GM12878 (cell line): Measurements from ENCODE around the gene CAMK2N2. TPM values are rescaled to one million over a fixed set of nuclear protein-coding genes. Genes with fewer than 3 reads are reported as not detected.

Experiments
- ATAC-seq: fragments of 200-7000 bp; cut with Tn5 transposase; 3 replicates; pipeline ENCODE4 v1.9.1; 2020; ENCODE audit warnings: mild to moderate bottlenecking, moderate library complexity
- BruUV-seq: library from RNA; stranded (reverse); fragments of 400-500 nt; replicated peaks from 2 replicates; lab custom pipeline; 2021; lab: Mats Ljungman, UMichigan
- CTCF ChIA-PET: fragments of 300-600 bp; sonication (Branson Sonifier 250); formaldehyde crosslinking; extraction: SDS; loops from one replicate; lab custom pipeline; 2021; ENCODE audit warnings: inconsistent platforms; lab: Yijun Ruan, JAX
- POLR2A ChIA-PET: fragments of 350-600 bp; formaldehyde crosslinking; extraction: SDS; loops from one replicate; lab custom pipeline; 2021; ENCODE audit warnings: inconsistent platforms; lab: Charles Lee
- RAD21 ChIA-PET: fragments of 300-600 bp; sonication (Branson Sonifier 250); formaldehyde crosslinking; loops from one replicate; lab custom pipeline; 2023; ENCODE audit warnings: antibody characterized with exemption; ENCODE audit not compliant: unreplicated experiment; lab: Charles Lee
- SMC1A ChIA-PET: fragments of 300-600 bp; sonication (Branson Sonifier 250); formaldehyde crosslinking; loops from one replicate; lab custom pipeline; 2023; ENCODE audit not compliant: unreplicated experiment, uncharacterized antibody; lab: Charles Lee
- DNase-seq: peaks from one replicate; pipeline ENCODE4 v3.0.0-alpha.2; 2011; ENCODE audit warnings: low read depth, low spot score
- FAIRE-seq: peaks from 3 replicates; lab custom pipeline; 2011; peaks lifted over from hg19 to GRCh38; lab: Jason Lieb, UNC
- H2AFZ ChIP-seq: 2 replicates; pipeline ENCODE4 v1.6.0; 2011; ENCODE audit warnings: low read depth, low read length, control low read depth; ENCODE audit not compliant: control insufficient read depth
- H3K27ac ChIP-seq: 2 replicates; pipeline ENCODE4 v1.5.1; 2011; ENCODE audit warnings: control low read depth; ENCODE audit not compliant: control insufficient read depth, insufficient read depth
- H3K27me3 ChIP-seq, 2 experiments: replicated peaks in 1 of 2; 2 replicates each; pipeline versions ENCODE4 v1.6.0 to v1.6.1; 2011; ENCODE audit warnings: low read length in 1 of 2; ENCODE audit not compliant: control insufficient read depth in 2 of 2, insufficient read depth in 2 of 2
- H3K36me3 ChIP-seq, 2 experiments: 2 replicates each; pipeline ENCODE4 v1.5.1; 2011; ENCODE audit warnings: low read length in 1 of 2; ENCODE audit not compliant: control insufficient read depth in 2 of 2, insufficient read depth in 2 of 2
- H3K4me1 ChIP-seq: 2 replicates; pipeline ENCODE4 v1.6.1; 2011; ENCODE audit warnings: mild to moderate bottlenecking, low read length, moderate library complexity, mixed read lengths; ENCODE audit not compliant: control insufficient read depth, insufficient read depth
- H3K4me2 ChIP-seq: 2 replicates; pipeline ENCODE4 v1.6.0; 2011; ENCODE audit warnings: control low read depth; ENCODE audit not compliant: control insufficient read depth, insufficient read depth
- H3K4me3 ChIP-seq: fragments of 200-600 bp; sonication (generic); 2 replicates; pipeline ENCODE4 v1.5.1; 2016
- H3K79me2 ChIP-seq: 2 replicates; pipeline ENCODE4 v1.6.0; 2011; ENCODE audit warnings: low read length; ENCODE audit not compliant: control insufficient read depth, insufficient read depth
- H3K9ac ChIP-seq: 2 replicates; pipeline ENCODE4 v1.8.0; 2011; ENCODE audit warnings: low read length, control low read depth, mixed read lengths; ENCODE audit not compliant: control insufficient read depth, insufficient read depth
- H3K9me3 ChIP-seq: replicated peaks from 3 replicates; pipeline ENCODE4 v1.5.1; 2011; ENCODE audit warnings: mild to moderate bottlenecking, low read length; ENCODE audit not compliant: control insufficient read depth, insufficient read depth
- H4K20me1 ChIP-seq: 2 replicates; pipeline ENCODE4 v1.6.0; 2011; ENCODE audit not compliant: control insufficient read depth, insufficient read depth
- MTA2 ChIP-seq: fragments of 450-650 bp; IDR thresholded peaks from 2 replicates; pipeline ENCODE4 v1.6.1; 2016; ENCODE audit warnings: low read depth, mild to moderate bottlenecking, moderate library complexity
- SUZ12 ChIP-seq: fragments of 200-600 bp; sonication (generic); IDR thresholded peaks from one replicate; pipeline ENCODE4 v1.6.1; 2018; ENCODE audit warnings: antibody characterized with exemption, mild to moderate bottlenecking; ENCODE audit not compliant: unreplicated experiment
- WGBS: methylation state at CpG from one replicate; pipeline ENCODE4 v1.1.6; 2016; ENCODE audit warnings: low lambda C conversion rate; ENCODE audit not compliant: insufficient replicate concordance, insufficient coverage; ENCODE audit errors: missing lambda C conversion rate; 5-methylcytosine and 5-hydroxymethylcytosine counted together
- in situ Hi-C: fragments of 300-500 bp; cut with MboI; formaldehyde crosslinking; loops from 9 replicates; pipeline ENCODE4 v1.14.3; 2018; ENCODE audit warnings: mixed read lengths
- intact Hi-C: fragments of 100-400 bp; cut with micrococcal nuclease; formaldehyde crosslinking; loops from one replicate; pipeline ENCODE4 v1.14.2; 2022; ENCODE audit not compliant: unreplicated experiment
- polyA plus RNA-seq, 11 experiments: library from polyadenylated mRNA; depleted of rRNA in 4 of 11; unstranded in 6 of 11; stranded (reverse) in 5 of 11; fragments of >200 nt; fragmentation: Nextera tagmentation in 4 of 11; fragmentation: Illumina TruSeq in 1 of 11; extraction: Ambion mirVana in 4 of 11; extraction: Trizol in 1 of 11; gene quantifications; 1 replicate in 1 of 11; 2 replicates in 10 of 11; pipeline versions ENCODE4 v1.2.1 to v1.2.3, GENCODE V29; 2011 to 2016; ENCODE audit warnings: inconsistent platforms in 2 of 11, missing spikeins in 2 of 11, low read depth in 1 of 11
- total RNA-seq, 4 experiments: library from RNA; depleted of rRNA in 3 of 4; stranded (reverse); fragments of >200 nt in 3 of 4; fragmentation: Illumina TruSeq in 1 of 4; extraction: Trizol in 1 of 4; gene quantifications; 2 replicates each; pipeline versions ENCODE4 v1.2.1 to v1.2.3, GENCODE V29; 2013 to 2021
- TF ChIP-seq, protein P1 (sequence below): IDR thresholded peaks from 2 replicates; pipeline ENCODE4 v1.6.1; 2012; ENCODE audit warnings: low read depth, low read length, improper control_type of control experiment
- TF ChIP-seq, protein P2 (sequence below), 3 experiments: IDR thresholded peaks in 2 of 3; conservative IDR thresholded peaks in 1 of 3; 2 replicates each; pipeline ENCODE4 v1.5.1; 2011; ENCODE audit warnings: low read depth in 3 of 3, low read length in 3 of 3, mild to moderate bottlenecking in 3 of 3, control low read depth in 2 of 3, moderate library complexity in 2 of 3, inconsistent platforms in 1 of 3, mixed read lengths in 1 of 3; ENCODE audit not compliant: control insufficient read depth in 2 of 3, insufficient read depth in 1 of 3; ENCODE audit errors: extremely low read depth in 1 of 3

Gene CAMK2N2
- total and polyA plus RNA-seq, 10 of the 15 experiments (the other 5 are each of a cell fraction or from before 2014, with no cell fraction given), result 0.06 to 1.4 (median 0.45) TPM; not detected in 1

GRCh38 chr3:184230603-184231528 is 30.5 kb downstream of the CAMK2N2 start:
- ATAC-seq (no peak), DNase-seq (no peak), FAIRE-seq (no peak)
- H3K79me2 ChIP-seq, result no peaks in the 10 kb centered on the region
- no peak overlapping the region for H3K9ac ChIP-seq
- H3K36me3 ChIP-seq, result no peaks in the 10 kb centered on the region
- ChIA-PET SMC1A (no interaction called here), POLR2A (interaction anchor here (0.7 kb wide), 1 partner anchor 46 kb away, joined by 5 read pairs; no protein-coding TSS in a partner anchor), CTCF (no interaction called here), RAD21 (interaction anchor here (1.0 kb wide), 1 partner anchor 10 kb away, joined by 4 read pairs; no protein-coding TSS in a partner anchor)
- BruUV-seq, result no TSS peak
- no peaks in the 10 kb centered on the region for H4K20me1 ChIP-seq
- no peaks in the 10 kb centered on the region for H3K9me3 ChIP-seq
- H3K27me3 ChIP-seq, result peaks cover 16 to 18% of the 10 kb centered on the region in 2 experiments
- H3K27ac ChIP-seq, result no peak overlapping the region
- H3K4me3 ChIP-seq, result no peak overlapping the region
- WGBS, result 11% methylated on average over 53 of the region's 79 CpGs
- no peak overlapping the region for H3K4me2 ChIP-seq
- TF ChIP-seq, protein P1, sequence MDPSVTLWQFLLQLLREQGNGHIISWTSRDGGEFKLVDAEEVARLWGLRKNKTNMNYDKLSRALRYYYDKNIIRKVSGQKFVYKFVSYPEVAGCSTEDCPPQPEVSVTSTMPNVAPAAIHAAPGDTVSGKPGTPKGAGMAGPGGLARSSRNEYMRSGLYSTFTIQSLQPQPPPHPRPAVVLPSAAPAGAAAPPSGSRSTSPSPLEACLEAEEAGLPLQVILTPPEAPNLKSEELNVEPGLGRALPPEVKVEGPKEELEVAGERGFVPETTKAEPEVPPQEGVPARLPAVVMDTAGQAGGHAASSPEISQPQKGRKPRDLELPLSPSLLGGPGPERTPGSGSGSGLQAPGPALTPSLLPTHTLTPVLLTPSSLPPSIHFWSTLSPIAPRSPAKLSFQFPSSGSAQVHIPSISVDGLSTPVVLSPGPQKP, result no peak
- peak; percentile 86 for TF ChIP-seq SUZ12
- TF ChIP-seq MTA2, result no peak
- TF ChIP-seq, protein P2, sequence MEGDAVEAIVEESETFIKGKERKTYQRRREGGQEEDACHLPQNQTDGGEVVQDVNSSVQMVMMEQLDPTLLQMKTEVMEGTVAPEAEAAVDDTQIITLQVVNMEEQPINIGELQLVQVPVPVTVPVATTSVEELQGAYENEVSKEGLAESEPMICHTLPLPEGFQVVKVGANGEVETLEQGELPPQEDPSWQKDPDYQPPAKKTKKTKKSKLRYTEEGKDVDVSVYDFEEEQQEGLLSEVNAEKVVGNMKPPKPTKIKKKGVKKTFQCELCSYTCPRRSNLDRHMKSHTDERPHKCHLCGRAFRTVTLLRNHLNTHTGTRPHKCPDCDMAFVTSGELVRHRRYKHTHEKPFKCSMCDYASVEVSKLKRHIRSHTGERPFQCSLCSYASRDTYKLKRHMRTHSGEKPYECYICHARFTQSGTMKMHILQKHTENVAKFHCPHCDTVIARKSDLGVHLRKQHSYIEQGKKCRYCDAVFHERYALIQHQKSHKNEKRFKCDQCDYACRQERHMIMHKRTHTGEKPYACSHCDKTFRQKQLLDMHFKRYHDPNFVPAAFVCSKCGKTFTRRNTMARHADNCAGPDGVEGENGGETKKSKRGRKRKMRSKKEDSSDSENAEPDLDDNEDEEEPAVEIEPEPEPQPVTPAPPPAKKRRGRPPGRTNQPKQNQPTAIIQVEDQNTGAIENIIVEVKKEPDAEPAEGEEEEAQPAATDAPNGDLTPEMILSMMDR (IDR thresholded peaks at IDR 0.05 in 2 of 3, conservative IDR thresholded peaks at IDR 0.05 in 1 of 3; ENCODE audit: control insufficient read depth in 2 of 3, extremely low read depth in 1 of 3, insufficient read depth in 1 of 3, low read depth in 3 of 3, low read length in 3 of 3), result no peak
- no peaks in the 10 kb centered on the region for H3K4me1 ChIP-seq
- intact Hi-C loops (no loop called here), in situ Hi-C loops (no loop called here)
- H2AFZ ChIP-seq, result no peak overlapping the region
